Measurements from ENCODE around the gene GUCY1B1. TPM values are rescaled to one million over a fixed set of nuclear protein-coding genes. Genes with fewer than 3 reads are reported as not detected.

Gene GUCY1B1
- total RNA-seq, 1 experiment from 2014 or later, result 0.39 TPM

- no peak overlapping the region for H3K4me3 ChIP-seq
- H4K20me1 ChIP-seq (ENCODE audit: insufficient read depth), result no peaks in the 10 kb centered on the region
- H3K9me3 ChIP-seq (ENCODE audit: insufficient read depth, low read depth), result no peaks in the 10 kb centered on the region
- no peaks in the 10 kb centered on the region for H3K79me2 ChIP-seq (ENCODE audit: low read depth)
- H3F3A ChIP-seq (ENCODE audit: insufficient read depth, low read depth), result no peaks in the 10 kb centered on the region
- BruUV-seq (replicated peaks), result no TSS peak
- no peak overlapping the region for H2AFZ ChIP-seq
- no peaks in the 10 kb centered on the region for H3K36me3 ChIP-seq (ENCODE audit: low read depth)
- no peak overlapping the region for H3K27ac ChIP-seq
- TF ChIP-seq, protein P1, sequence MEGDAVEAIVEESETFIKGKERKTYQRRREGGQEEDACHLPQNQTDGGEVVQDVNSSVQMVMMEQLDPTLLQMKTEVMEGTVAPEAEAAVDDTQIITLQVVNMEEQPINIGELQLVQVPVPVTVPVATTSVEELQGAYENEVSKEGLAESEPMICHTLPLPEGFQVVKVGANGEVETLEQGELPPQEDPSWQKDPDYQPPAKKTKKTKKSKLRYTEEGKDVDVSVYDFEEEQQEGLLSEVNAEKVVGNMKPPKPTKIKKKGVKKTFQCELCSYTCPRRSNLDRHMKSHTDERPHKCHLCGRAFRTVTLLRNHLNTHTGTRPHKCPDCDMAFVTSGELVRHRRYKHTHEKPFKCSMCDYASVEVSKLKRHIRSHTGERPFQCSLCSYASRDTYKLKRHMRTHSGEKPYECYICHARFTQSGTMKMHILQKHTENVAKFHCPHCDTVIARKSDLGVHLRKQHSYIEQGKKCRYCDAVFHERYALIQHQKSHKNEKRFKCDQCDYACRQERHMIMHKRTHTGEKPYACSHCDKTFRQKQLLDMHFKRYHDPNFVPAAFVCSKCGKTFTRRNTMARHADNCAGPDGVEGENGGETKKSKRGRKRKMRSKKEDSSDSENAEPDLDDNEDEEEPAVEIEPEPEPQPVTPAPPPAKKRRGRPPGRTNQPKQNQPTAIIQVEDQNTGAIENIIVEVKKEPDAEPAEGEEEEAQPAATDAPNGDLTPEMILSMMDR (conservative IDR thresholded peaks at IDR 0.05), result no peak
- no peak for TF ChIP-seq EZH2 (IDR thresholded peaks at IDR 0.05; ENCODE audit: low read depth)
- CTCF ChIA-PET, result no interaction called here
- intact Hi-C loops (cut with micrococcal nuclease; ENCODE audit: unreplicated experiment), result no loop called here
- no peak overlapping the region for H3K4me2 ChIP-seq
- DNase-seq, result no peak
- H3K27me3 ChIP-seq (ENCODE audit: insufficient read depth, low read depth), result no peaks in the 10 kb centered on the region
- no peaks in the 10 kb centered on the region for H3K4me1 ChIP-seq (replicated peaks; ENCODE audit: insufficient read depth)
- POLR2A ChIA-PET (ENCODE audit: unreplicated experiment), result no interaction called here
- no peaks in the 10 kb centered on the region for H3K9me2 ChIP-seq (ENCODE audit: insufficient read depth)
These were observed 15.2 kb downstream of the GUCY1B1 start for GRCh38 chr4:155774033-155774432.

- Histone ChIP-seq H3K9me3 (ENCODE audit: insufficient read depth, low read depth) (no peaks in the 10 kb centered on the region), H3K4me2 (no peak overlapping the region), H3K27ac (no peak overlapping the region), H3K36me3 (ENCODE audit: low read depth) (no peaks in the 10 kb centered on the region), H3K27me3 (ENCODE audit: insufficient read depth, low read depth) (no peaks in the 10 kb centered on the region), H3K9me2 (ENCODE audit: insufficient read depth) (no peaks in the 10 kb centered on the region), H3K79me2 (ENCODE audit: low read depth) (no peaks in the 10 kb centered on the region), H3K4me3 (no peak overlapping the region), H3K4me1 (replicated peaks; ENCODE audit: insufficient read depth) (no peaks in the 10 kb centered on the region), H2AFZ (no peak overlapping the region), H3F3A (ENCODE audit: insufficient read depth, low read depth) (no peaks in the 10 kb centered on the region), H4K20me1 (ENCODE audit: insufficient read depth) (no peaks in the 10 kb centered on the region)
- no TSS peak for BruUV-seq (replicated peaks)
- POLR2A ChIA-PET (ENCODE audit: unreplicated experiment), result no interaction called here
- intact Hi-C loops (cut with micrococcal nuclease; ENCODE audit: unreplicated experiment), result no loop called here
- TF ChIP-seq, protein P1 (conservative IDR thresholded peaks at IDR 0.05), result no peak
- TF ChIP-seq EZH2 (IDR thresholded peaks at IDR 0.05; ENCODE audit: low read depth), result no peak
- DNase-seq, result no peak
- CTCF ChIA-PET, result no interaction called here
These were observed 19.3 kb downstream of the GUCY1B1 start for GRCh38 chr4:155777971-155778735.

DNA sequence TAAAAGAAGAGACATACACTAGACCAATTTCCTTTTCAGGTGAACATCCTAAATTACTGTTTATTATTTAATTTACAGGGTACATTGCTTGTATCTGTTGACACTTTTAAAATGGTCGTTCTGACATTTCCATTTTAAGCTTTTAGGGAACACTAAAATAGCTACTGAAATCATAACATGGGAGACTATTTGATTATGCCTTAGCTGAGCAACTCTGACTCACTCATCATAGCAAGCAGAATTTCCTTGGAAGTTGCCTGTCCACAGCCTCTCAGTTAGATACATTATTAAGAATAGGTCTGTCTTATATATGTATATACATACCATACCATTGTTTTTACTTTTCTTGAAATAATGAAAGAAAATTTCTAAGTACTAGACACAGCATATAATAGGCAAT lies 22.0 kb downstream of the GUCY1B1 start:
- Histone ChIP-seq H3K4me1 (replicated peaks; ENCODE audit: insufficient read depth) (no peaks in the 10 kb centered on the region), H3K79me2 (ENCODE audit: low read depth) (no peaks in the 10 kb centered on the region), H3K27me3 (ENCODE audit: insufficient read depth, low read depth) (no peaks in the 10 kb centered on the region), H3K27ac (no peak overlapping the region), H3K36me3 (ENCODE audit: low read depth) (no peaks in the 10 kb centered on the region), H3K4me2 (no peak overlapping the region), H3K9me3 (ENCODE audit: insufficient read depth, low read depth) (no peaks in the 10 kb centered on the region), H3K9me2 (ENCODE audit: insufficient read depth) (no peaks in the 10 kb centered on the region), H3K4me3 (no peak overlapping the region), H4K20me1 (ENCODE audit: insufficient read depth) (no peaks in the 10 kb centered on the region), H3F3A (ENCODE audit: insufficient read depth, low read depth) (no peaks in the 10 kb centered on the region), H2AFZ (no peak overlapping the region)
- ChIA-PET POLR2A (ENCODE audit: unreplicated experiment) (no interaction called here), CTCF (no interaction called here)
- BruUV-seq (replicated peaks), result no TSS peak
- intact Hi-C loops (cut with micrococcal nuclease; ENCODE audit: unreplicated experiment), result no loop called here
- TF ChIP-seq EZH2 (IDR thresholded peaks at IDR 0.05; ENCODE audit: low read depth), result no peak
- TF ChIP-seq, protein P1 (conservative IDR thresholded peaks at IDR 0.05), result no peak
- no peak for DNase-seq

Data from PC-9 (cell line).